Measurements from ENCODE around the gene UBXN6. TPM values are rescaled to one million over a fixed set of nuclear protein-coding genes. Genes with fewer than 3 reads are reported as not detected.

Gene UBXN6
- total and polyA plus RNA-seq, 2 of the 8 experiments (the other 6 are each of a cell fraction or from before 2014, with no cell fraction given): 28.0 to 43.8 TPM

DNA sequence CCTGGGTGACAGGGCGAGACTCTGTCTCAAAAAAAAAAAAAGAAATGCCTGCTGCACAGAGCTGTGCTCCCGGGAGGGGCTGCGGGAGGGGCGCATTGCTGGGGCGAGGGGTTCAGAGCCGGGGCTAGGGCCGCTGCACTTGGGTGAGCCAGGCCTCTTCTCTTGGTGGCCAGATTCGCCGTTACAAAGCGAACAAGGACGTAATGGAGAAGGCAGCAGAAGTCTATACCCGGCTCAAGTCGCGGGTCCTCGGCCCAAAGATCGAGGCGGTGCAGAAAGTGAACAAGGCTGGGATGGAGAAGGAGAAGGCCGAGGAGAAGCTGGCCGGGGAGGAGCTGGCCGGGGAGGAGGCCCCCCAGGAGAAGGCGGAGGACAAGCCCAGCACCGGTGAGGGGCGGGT is 41.7 kb upstream of the UBXN6 start (continued):
- TF ChIP-seq, protein P1, sequence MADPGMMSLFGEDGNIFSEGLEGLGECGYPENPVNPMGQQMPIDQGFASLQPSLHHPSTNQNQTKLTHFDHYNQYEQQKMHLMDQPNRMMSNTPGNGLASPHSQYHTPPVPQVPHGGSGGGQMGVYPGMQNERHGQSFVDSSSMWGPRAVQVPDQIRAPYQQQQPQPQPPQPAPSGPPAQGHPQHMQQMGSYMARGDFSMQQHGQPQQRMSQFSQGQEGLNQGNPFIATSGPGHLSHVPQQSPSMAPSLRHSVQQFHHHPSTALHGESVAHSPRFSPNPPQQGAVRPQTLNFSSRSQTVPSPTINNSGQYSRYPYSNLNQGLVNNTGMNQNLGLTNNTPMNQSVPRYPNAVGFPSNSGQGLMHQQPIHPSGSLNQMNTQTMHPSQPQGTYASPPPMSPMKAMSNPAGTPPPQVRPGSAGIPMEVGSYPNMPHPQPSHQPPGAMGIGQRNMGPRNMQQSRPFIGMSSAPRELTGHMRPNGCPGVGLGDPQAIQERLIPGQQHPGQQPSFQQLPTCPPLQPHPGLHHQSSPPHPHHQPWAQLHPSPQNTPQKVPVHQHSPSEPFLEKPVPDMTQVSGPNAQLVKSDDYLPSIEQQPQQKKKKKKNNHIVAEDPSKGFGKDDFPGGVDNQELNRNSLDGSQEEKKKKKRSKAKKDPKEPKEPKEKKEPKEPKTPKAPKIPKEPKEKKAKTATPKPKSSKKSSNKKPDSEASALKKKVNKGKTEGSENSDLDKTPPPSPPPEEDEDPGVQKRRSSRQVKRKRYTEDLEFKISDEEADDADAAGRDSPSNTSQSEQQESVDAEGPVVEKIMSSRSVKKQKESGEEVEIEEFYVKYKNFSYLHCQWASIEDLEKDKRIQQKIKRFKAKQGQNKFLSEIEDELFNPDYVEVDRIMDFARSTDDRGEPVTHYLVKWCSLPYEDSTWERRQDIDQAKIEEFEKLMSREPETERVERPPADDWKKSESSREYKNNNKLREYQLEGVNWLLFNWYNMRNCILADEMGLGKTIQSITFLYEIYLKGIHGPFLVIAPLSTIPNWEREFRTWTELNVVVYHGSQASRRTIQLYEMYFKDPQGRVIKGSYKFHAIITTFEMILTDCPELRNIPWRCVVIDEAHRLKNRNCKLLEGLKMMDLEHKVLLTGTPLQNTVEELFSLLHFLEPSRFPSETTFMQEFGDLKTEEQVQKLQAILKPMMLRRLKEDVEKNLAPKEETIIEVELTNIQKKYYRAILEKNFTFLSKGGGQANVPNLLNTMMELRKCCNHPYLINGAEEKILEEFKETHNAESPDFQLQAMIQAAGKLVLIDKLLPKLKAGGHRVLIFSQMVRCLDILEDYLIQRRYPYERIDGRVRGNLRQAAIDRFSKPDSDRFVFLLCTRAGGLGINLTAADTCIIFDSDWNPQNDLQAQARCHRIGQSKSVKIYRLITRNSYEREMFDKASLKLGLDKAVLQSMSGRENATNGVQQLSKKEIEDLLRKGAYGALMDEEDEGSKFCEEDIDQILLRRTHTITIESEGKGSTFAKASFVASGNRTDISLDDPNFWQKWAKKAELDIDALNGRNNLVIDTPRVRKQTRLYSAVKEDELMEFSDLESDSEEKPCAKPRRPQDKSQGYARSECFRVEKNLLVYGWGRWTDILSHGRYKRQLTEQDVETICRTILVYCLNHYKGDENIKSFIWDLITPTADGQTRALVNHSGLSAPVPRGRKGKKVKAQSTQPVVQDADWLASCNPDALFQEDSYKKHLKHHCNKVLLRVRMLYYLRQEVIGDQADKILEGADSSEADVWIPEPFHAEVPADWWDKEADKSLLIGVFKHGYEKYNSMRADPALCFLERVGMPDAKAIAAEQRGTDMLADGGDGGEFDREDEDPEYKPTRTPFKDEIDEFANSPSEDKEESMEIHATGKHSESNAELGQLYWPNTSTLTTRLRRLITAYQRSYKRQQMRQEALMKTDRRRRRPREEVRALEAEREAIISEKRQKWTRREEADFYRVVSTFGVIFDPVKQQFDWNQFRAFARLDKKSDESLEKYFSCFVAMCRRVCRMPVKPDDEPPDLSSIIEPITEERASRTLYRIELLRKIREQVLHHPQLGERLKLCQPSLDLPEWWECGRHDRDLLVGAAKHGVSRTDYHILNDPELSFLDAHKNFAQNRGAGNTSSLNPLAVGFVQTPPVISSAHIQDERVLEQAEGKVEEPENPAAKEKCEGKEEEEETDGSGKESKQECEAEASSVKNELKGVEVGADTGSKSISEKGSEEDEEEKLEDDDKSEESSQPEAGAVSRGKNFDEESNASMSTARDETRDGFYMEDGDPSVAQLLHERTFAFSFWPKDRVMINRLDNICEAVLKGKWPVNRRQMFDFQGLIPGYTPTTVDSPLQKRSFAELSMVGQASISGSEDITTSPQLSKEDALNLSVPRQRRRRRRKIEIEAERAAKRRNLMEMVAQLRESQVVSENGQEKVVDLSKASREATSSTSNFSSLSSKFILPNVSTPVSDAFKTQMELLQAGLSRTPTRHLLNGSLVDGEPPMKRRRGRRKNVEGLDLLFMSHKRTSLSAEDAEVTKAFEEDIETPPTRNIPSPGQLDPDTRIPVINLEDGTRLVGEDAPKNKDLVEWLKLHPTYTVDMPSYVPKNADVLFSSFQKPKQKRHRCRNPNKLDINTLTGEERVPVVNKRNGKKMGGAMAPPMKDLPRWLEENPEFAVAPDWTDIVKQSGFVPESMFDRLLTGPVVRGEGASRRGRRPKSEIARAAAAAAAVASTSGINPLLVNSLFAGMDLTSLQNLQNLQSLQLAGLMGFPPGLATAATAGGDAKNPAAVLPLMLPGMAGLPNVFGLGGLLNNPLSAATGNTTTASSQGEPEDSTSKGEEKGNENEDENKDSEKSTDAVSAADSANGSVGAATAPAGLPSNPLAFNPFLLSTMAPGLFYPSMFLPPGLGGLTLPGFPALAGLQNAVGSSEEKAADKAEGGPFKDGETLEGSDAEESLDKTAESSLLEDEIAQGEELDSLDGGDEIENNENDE (IDR thresholded peaks at IDR 0.05; ENCODE audit: insufficient replicate concordance, low read length): no peak
- TF ChIP-seq EGR1 (IDR thresholded peaks at IDR 0.05; ENCODE audit: borderline replicate concordance, low read depth, low read length) (no peak), YY1 (IDR thresholded peaks at IDR 0.05; ENCODE audit: low read depth, low read length) (no peak), BCL11A (IDR thresholded peaks at IDR 0.05; ENCODE audit: low read depth in 2 of 2, low read length in 2 of 2) (no peak), CBX8 (IDR thresholded peaks at IDR 0.05; ENCODE audit: borderline replicate concordance, low read depth, low read length) (no peak), CEBPB (IDR thresholded peaks at IDR 0.05; ENCODE audit: low read depth, low read length) (no peak)
- TF ChIP-seq, protein P2, sequence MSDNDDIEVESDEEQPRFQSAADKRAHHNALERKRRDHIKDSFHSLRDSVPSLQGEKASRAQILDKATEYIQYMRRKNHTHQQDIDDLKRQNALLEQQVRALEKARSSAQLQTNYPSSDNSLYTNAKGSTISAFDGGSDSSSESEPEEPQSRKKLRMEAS (IDR thresholded peaks at IDR 0.05): no peak
